Esophagus squamous epithelium (tissue), 4 donors: Measurements from ENCODE around the gene EXOC6.

ENCODE experiments used
- CTCF ChIP-seq, 6 experiments: fragments of 450-650 bp in 4 of 6; fragments of 200-600 bp in 2 of 6; sonication (generic) in 2 of 6; IDR thresholded peaks; one replicate each; pipeline ENCODE4 v1.5.1; 2016 to 2019; ENCODE audit warnings: antibody characterized with exemption in 6 of 6, mild to moderate bottlenecking in 4 of 6, moderate library complexity in 4 of 6
- POLR2A ChIP-seq, 4 donors: fragments of 450-650 bp; IDR thresholded peaks; one replicate each; pipeline ENCODE4 v1.6.1; 2017; ENCODE audit warnings: antibody characterized with exemption in 4 of 4, mild to moderate bottlenecking in 4 of 4, moderate library complexity in 3 of 4

GRCh38 chr10:92839191-92840085, 8.9 kb upstream of the EXOC6 start:
- TF ChIP-seq CTCF (IDR thresholded peaks at IDR 0.05) (no peak), POLR2A (IDR thresholded peaks at IDR 0.05) (no peak)
